Esophagus squamous epithelium (tissue), 5 donors: ENCODE results near the gene MICB. TPM values are rescaled to one million over a fixed set of nuclear protein-coding genes. Genes with fewer than 3 reads are reported as not detected.
A peak's percentile ranks its signal among the peaks of the same experiment; 100 is the strongest.
"Not testable (repeated sequence)": the region's sequence is repeated elsewhere in the genome, so short reads cannot be mapped to it uniquely, and the experiment has no call there.

Source experiments
- DNase-seq: peaks from one replicate; lab custom pipeline; 2025; lab: John Stamatoyannopoulos, UW
- H3K27ac ChIP-seq, 4 donors: fragments of 200-600 bp; sonication (generic); one replicate each; pipeline ENCODE4 v1.5.1; 2016 to 2019; ENCODE audit warnings: mild to moderate bottlenecking in 1 of 4
- H3K27me3 ChIP-seq, 4 donors: fragments of 200-600 bp; sonication (generic); 1 replicate in 3 of 4; 2 replicates in 1 of 4; pipeline versions ENCODE4 v1.5.1 to v1.6.0; 2017 to 2021; ENCODE audit warnings: antibody characterized with exemption in 1 of 4
- H3K36me3 ChIP-seq, 3 donors: fragments of 200-600 bp; sonication (generic); one replicate each; pipeline ENCODE4 v1.5.1; 2016 to 2019
- H3K4me1 ChIP-seq, 3 donors: fragments of 200-600 bp; sonication (generic); one replicate each; pipeline ENCODE4 v1.5.1; 2017 to 2019
- H3K4me3 ChIP-seq, 4 donors: fragments of 200-600 bp; sonication (generic); 1 replicate in 3 of 4; 2 replicates in 1 of 4; pipeline ENCODE4 v1.5.1; 2016 to 2019; ENCODE audit warnings: mild to moderate bottlenecking in 2 of 4, moderate library complexity in 1 of 4
- H3K9me3 ChIP-seq, 3 donors: fragments of 200-600 bp; sonication (generic); one replicate each; pipeline ENCODE4 v1.5.1; 2016 to 2019
- POLR2A ChIP-seq, 4 donors: fragments of 450-650 bp; IDR thresholded peaks; one replicate each; pipeline ENCODE4 v1.6.1; 2017; ENCODE audit warnings: antibody characterized with exemption in 4 of 4, mild to moderate bottlenecking in 4 of 4, moderate library complexity in 3 of 4
- WGBS, 2 donors: methylation state at CpG; one replicate each; pipeline ENCODE4 v1.1.5; 2018; 5-methylcytosine and 5-hydroxymethylcytosine counted together
- intact Hi-C: fragments of 100-400 bp; cut with DNase I; formaldehyde crosslinking; loops from one replicate; pipeline ENCODE4 v1.15.0; 2022
- total RNA-seq, 4 donors: library from RNA; depleted of rRNA; stranded (reverse); fragments of >200 nt; gene quantifications; one replicate each; pipeline ENCODE4 v1.1.0, GENCODE V29; 2016
- TF ChIP-seq, protein P1 (sequence below), 6 experiments: fragments of 450-650 bp in 4 of 6; fragments of 200-600 bp in 2 of 6; sonication (generic) in 2 of 6; IDR thresholded peaks; one replicate each; pipeline ENCODE4 v1.5.1; 2016 to 2019; ENCODE audit warnings: antibody characterized with exemption in 6 of 6, mild to moderate bottlenecking in 4 of 6, moderate library complexity in 4 of 6
- donor health status: DM: yes; HTN: yes; CAD: no.

MICB gene
- 1 to 10 TPM in 3 of 4 donors, under 1 TPM in 1; 0.23 to 2.6 (median 2.1) TPM for total RNA-seq

DNA sequence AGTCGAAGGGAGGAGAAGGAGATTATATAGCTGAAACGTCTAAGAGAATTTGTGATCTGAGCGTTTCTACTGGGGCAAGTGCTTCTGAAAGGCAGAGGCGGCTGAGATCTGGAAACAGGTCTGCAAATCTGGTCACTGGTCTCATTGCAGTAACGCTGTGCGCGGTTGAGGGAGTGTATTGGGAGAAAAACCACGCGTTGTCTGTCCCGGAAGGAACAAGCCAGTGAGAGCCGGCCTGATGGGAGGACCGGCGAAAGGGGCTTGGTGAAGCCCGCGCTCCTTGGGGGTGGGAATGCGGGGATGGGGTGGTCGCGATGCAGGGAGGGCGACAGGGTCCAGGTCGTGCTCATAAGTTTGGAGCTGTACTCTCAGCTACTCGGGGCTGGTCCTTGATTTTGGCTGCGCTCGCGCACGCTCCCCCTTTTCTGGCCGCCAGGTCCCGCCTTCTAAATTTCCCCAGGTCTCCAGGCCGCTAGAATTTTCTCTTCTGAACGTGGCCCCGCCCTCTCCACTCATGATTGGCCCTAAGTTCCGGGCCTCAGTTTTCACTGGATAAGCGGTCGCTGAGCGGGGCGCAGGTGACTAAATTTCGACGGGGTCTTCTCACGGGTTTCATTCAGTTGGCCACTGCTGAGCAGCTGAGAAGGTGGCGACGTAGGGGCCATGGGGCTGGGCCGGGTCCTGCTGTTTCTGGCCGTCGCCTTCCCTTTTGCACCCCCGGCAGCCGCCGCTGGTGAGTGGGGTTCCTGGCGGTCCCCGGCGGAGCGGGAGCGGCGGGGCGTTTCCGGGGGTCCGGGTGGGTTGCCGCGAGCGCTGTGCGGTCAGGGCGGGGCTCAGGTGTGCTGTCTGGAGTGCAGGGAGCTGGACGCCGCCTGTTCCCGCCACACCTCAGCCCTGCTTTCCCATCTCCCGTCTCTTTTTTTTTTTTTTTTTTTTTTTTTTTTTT is at the start of gene MICB:
TSS of gene MICB (plus strand) at position 615 of the 946 bp plus-strand sequence. CDS start at position 664, 49 bp downstream.
- DNase-seq, result no peak
- peak in 2 of 4 donors; percentile 44 to 57 for TF ChIP-seq POLR2A (IDR thresholded peaks at IDR 0.05)
- TF ChIP-seq, protein P1, sequence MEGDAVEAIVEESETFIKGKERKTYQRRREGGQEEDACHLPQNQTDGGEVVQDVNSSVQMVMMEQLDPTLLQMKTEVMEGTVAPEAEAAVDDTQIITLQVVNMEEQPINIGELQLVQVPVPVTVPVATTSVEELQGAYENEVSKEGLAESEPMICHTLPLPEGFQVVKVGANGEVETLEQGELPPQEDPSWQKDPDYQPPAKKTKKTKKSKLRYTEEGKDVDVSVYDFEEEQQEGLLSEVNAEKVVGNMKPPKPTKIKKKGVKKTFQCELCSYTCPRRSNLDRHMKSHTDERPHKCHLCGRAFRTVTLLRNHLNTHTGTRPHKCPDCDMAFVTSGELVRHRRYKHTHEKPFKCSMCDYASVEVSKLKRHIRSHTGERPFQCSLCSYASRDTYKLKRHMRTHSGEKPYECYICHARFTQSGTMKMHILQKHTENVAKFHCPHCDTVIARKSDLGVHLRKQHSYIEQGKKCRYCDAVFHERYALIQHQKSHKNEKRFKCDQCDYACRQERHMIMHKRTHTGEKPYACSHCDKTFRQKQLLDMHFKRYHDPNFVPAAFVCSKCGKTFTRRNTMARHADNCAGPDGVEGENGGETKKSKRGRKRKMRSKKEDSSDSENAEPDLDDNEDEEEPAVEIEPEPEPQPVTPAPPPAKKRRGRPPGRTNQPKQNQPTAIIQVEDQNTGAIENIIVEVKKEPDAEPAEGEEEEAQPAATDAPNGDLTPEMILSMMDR (IDR thresholded peaks at IDR 0.05), result peak in 2 of 6 experiments; percentile 13 to 19
- H3K27me3 ChIP-seq, result peaks cover 0 to 52% (median 0%) of the 10 kb centered on the region in 4 donors

DNA sequence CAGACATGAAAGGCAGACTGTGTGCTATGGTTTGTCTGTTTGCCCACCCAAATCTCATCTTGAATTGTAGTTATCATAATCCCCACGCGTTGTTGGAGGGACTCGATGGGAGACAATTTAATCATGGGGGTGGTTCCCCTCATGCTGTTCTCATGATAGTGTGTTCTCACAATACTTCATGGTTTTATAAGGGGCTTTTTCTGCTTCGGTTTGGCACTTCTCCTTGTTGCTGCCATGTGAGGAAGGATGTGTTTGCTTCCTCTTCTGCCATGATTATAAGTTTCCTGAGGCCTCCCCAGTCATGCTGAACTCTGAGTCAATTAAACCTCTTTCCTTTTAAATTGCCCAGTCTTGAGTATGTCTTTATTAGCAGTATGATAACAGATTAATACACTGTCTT is 47.2 kb upstream of the MICB start:
- Histone ChIP-seq H3K27ac (no peak overlapping the region), H3K4me1 (no peaks in the 10 kb centered on the region), H3K9me3 (no peaks in the 10 kb centered on the region), H3K27me3 (peaks cover 0 to 17% (median 0%) of the 10 kb centered on the region in 4 donors), H3K4me3 (no peak overlapping the region), H3K36me3 (no peaks in the 10 kb centered on the region)
- WGBS, 2 donors, result 63 to 80% methylated on average over 4 of the region's 4 CpGs
- DNase-seq, result no peak
- intact Hi-C loops, result no loop called here
- TF ChIP-seq, protein P1 (IDR thresholded peaks at IDR 0.05), result no peak
- TF ChIP-seq POLR2A (IDR thresholded peaks at IDR 0.05), result no peak

More for the DNA sequence above, at the start of gene MICB:
- intact Hi-C loops, result loop anchor here (5.0 kb wide), 1 partner anchor 49 kb away; the partner anchor contains the start of genes ATP6V1G2 and NFKBIL1
- H3K36me3 ChIP-seq, result no peaks in the 10 kb centered on the region
- H3K27ac ChIP-seq, result peak within 1 kb of the TSS; percentile 53 to 83 (median 70)
- H3K4me3 ChIP-seq, result peak within 1 kb of the TSS; percentile 54 to 80 (median 58)
- H3K9me3 ChIP-seq, result no peaks in the 10 kb centered on the region
- peaks cover 4 to 64% (median 12%) of the 10 kb centered on the region in 3 donors for H3K4me1 ChIP-seq
- 1 to 2% methylated on average over 21 to 46 of the region's 64 CpGs for WGBS, 2 donors

DNA sequence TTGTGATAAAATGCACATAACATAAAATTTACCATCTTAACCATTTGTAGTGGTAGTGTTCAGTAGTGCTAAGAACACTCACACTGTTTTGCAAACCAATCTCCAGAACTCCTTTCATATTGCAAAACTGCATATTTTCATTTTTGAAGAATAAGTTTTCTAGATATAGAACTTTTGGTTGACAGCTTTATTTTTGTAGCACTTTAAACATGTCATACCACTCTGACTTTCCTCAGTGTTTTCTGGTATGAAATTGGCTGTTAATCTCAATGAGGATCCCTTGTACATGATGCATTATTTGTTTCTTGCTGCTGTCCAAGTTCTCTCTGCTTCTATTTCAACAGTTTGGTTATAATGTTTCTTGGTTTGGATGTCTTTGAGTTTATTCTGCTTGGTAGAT is 45.1 kb upstream of the MICB start:
- Histone ChIP-seq H3K4me3 (no peak overlapping the region), H3K27ac (no peak overlapping the region), H3K9me3 (no peaks in the 10 kb centered on the region), H3K36me3 (no peaks in the 10 kb centered on the region), H3K27me3 (peaks cover 0 to 17% (median 0%) of the 10 kb centered on the region in 4 donors), H3K4me1 (no peaks in the 10 kb centered on the region)
- TF ChIP-seq POLR2A (IDR thresholded peaks at IDR 0.05), result no peak
- TF ChIP-seq, protein P1 (IDR thresholded peaks at IDR 0.05), result no peak
- intact Hi-C loops, result no loop called here
- no peak for DNase-seq

DNA sequence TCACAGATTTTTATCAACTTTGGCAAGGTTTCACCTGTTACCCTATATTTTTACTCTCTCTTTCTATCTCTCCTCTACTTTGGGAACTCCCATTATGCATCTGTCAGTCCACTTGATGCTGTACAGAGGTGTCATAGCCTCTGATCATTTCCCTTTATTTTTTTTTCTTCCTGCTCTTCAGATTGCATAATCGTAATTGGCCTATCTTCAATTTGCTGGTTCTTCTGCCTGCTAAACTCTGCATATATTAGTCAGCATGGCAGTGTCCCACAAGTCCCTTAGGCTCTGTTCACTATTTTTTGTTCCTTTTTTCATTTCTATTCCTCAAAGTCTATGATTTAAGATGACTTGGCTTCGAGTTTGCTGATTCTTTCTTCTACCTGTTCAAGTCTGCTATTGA is 44.7 kb upstream of the MICB start:
- TF ChIP-seq, protein P1 (IDR thresholded peaks at IDR 0.05), result no peak
- TF ChIP-seq POLR2A (IDR thresholded peaks at IDR 0.05), result no peak
- 71 to 73% methylated on average over 2 of the region's 2 CpGs for WGBS, 2 donors
- Histone ChIP-seq H3K27ac (no peak overlapping the region), H3K27me3 (peaks cover 0 to 15% (median 0%) of the 10 kb centered on the region in 4 donors), H3K4me1 (no peaks in the 10 kb centered on the region), H3K9me3 (no peaks in the 10 kb centered on the region), H3K4me3 (no peak overlapping the region), H3K36me3 (no peaks in the 10 kb centered on the region)
- no peak for DNase-seq
- intact Hi-C loops, result no loop called here

DNA sequence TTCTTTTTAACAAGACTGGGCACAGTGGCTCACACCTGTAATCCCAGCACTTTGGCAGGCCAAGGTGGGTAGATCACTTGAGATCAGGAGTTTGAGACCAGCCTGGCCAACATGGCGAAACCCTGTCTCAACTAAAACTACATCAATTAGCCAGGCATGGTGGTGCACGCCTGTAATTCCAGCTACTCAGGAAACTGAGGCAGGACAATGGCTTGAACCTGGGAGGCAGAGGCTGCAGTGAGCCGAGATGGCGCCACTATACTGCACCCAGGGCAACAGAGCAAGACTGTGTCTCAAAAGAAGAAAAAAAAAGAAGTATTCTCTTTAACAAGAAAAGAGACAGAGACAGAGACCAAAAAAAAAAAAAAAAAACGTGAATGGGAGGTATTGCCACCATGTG is 38.1 kb upstream of the MICB start:
- H3K36me3 ChIP-seq, DNase-seq, intact Hi-C loops, H3K27ac ChIP-seq, H3K27me3 ChIP-seq, H3K4me3 ChIP-seq, H3K9me3 ChIP-seq: not testable (repeated sequence)
- WGBS, 2 donors, result 84 to 90% methylated on average over 3 to 5 of the region's 5 CpGs
- peaks cover 8 to 31% (median 19%) of the 10 kb centered on the region in 3 donors for H3K4me1 ChIP-seq
